Neural progenitor cell (in vitro differentiated cells): ENCODE results near the gene LEFTY1. TPM values are rescaled to one million over a fixed set of nuclear protein-coding genes. Genes with fewer than 3 reads are reported as not detected.

Experiments used
- DNase-seq: peaks from one replicate; pipeline ENCODE4 v3.0.0-alpha.2; 2016; ENCODE audit warnings: low spot score
- H2AFZ ChIP-seq: fragments of 200-600 bp; sonication (generic); replicated peaks from 2 replicates; pipeline ENCODE4 v1.6.1; 2016; ENCODE audit warnings: antibody characterized with exemption
- H3F3A ChIP-seq: fragments of 200-600 bp; sonication (generic); 2 replicates; pipeline ENCODE4 v1.6.1; 2016; ENCODE audit warnings: antibody characterized with exemption, low read depth
- H3K27ac ChIP-seq: fragments of 200-600 bp; sonication (generic); 2 replicates; pipeline ENCODE4 v1.5.1; 2016; ENCODE audit warnings: mild to moderate bottlenecking
- H3K27me3 ChIP-seq: fragments of 200-600 bp; sonication (generic); 2 replicates; pipeline ENCODE4 v1.6.1; 2016; ENCODE audit warnings: mild to moderate bottlenecking, moderate library complexity
- H3K36me3 ChIP-seq: fragments of 200-600 bp; sonication (generic); 2 replicates; pipeline ENCODE4 v1.5.1; 2016
- H3K4me1 ChIP-seq: fragments of 200-600 bp; sonication (generic); 2 replicates; pipeline ENCODE4 v1.6.1; 2016; ENCODE audit warnings: mixed run types
- H3K4me2 ChIP-seq: fragments of 200-600 bp; sonication (generic); 2 replicates; pipeline ENCODE4 v1.6.1; 2016
- H3K4me3 ChIP-seq: fragments of 200-600 bp; sonication (generic); 2 replicates; pipeline ENCODE4 v1.5.1; 2016
- H3K79me2 ChIP-seq: fragments of 200-600 bp; sonication (generic); 2 replicates; pipeline ENCODE4 v1.6.1; 2016; ENCODE audit warnings: low read depth
- H3K9ac ChIP-seq: fragments of 200-600 bp; sonication (generic); 2 replicates; pipeline ENCODE4 v1.6.1; 2016
- H3K9me3 ChIP-seq: fragments of 200-600 bp; sonication (generic); 2 replicates; pipeline ENCODE4 v1.5.1; 2016; ENCODE audit warnings: low read depth
- H4K20me1 ChIP-seq: fragments of 200-600 bp; sonication (generic); 2 replicates; pipeline ENCODE4 v1.6.1; 2016; ENCODE audit warnings: low read depth
- H3K27ac Mint-ChIP-seq: 3 replicates; pipeline ENCODE4 v1.8.0; 2021; ENCODE audit warnings: mixed read lengths
- H3K27me3 Mint-ChIP-seq: 2 replicates; pipeline ENCODE4 v1.8.0; 2022; ENCODE audit warnings: low read depth, mild to moderate bottlenecking, inconsistent platforms, moderate library complexity, mixed read lengths; ENCODE audit not compliant: insufficient read depth
- H3K36me3 Mint-ChIP-seq: 3 replicates; pipeline ENCODE4 v1.8.0; 2021; ENCODE audit warnings: mixed read lengths
- H3K4me1 Mint-ChIP-seq: 3 replicates; pipeline ENCODE4 v1.8.0; 2021; ENCODE audit warnings: mixed read lengths
- H3K4me3 Mint-ChIP-seq: 3 replicates; pipeline ENCODE4 v1.8.0; 2021; ENCODE audit warnings: mild to moderate bottlenecking, moderate library complexity, mixed read lengths
- H3K9me3 Mint-ChIP-seq: 3 replicates; pipeline ENCODE4 v1.8.0; 2020; ENCODE audit warnings: mixed read lengths
- CTCF ChIP-seq: fragments of 200-600 bp; sonication (generic); IDR thresholded peaks from 2 replicates; pipeline ENCODE4 v1.5.1; 2017; ENCODE audit warnings: antibody characterized with exemption, mild to moderate bottlenecking
- EZH2 ChIP-seq: fragments of 200-600 bp; sonication (generic); IDR thresholded peaks from 2 replicates; pipeline ENCODE4 v1.6.1; 2017; ENCODE audit warnings: antibody characterized with exemption, mild to moderate bottlenecking, moderate library complexity
- EZH2phosphoT487 ChIP-seq: fragments of 200-600 bp; sonication (generic); IDR thresholded peaks from 2 replicates; pipeline ENCODE4 v1.6.1; 2017; ENCODE audit warnings: antibody characterized with exemption
- total RNA-seq: library from RNA; depleted of rRNA; stranded (reverse); fragments of >200 nt; gene quantifications from 2 replicates; pipeline ENCODE4 v1.2.3, GENCODE V29; 2015; ENCODE audit warnings: low replicate concordance

The LEFTY1 gene
- total RNA-seq, 1 donor from 2014 or later = not detected

GRCh38 chr1:225892307-225892706 is 3.4 kb upstream of the LEFTY1 start:
- H3F3A ChIP-seq = peaks cover 3% of the 10 kb centered on the region
- no peaks in the 10 kb centered on the region for H4K20me1 ChIP-seq
- H3K9me3 ChIP-seq = no peaks in the 10 kb centered on the region
- H3K4me2 ChIP-seq = no peak overlapping the region
- Mint-ChIP-seq H3K27me3 (peaks cover 8% of the 10 kb centered on the region), H3K9me3 (no peaks in the 10 kb centered on the region), H3K36me3 (no peaks in the 10 kb centered on the region), H3K27ac (no peak overlapping the region), H3K4me3 (no peak overlapping the region), H3K4me1 (peaks cover 10% of the 10 kb centered on the region)
- no peaks in the 10 kb centered on the region for H3K79me2 ChIP-seq
- H3K27me3 ChIP-seq = peaks cover 28% of the 10 kb centered on the region
- no peak overlapping the region for H2AFZ ChIP-seq
- H3K9ac ChIP-seq = no peak overlapping the region
- H3K4me1 ChIP-seq = no peaks in the 10 kb centered on the region
- TF ChIP-seq EZH2 = no peak
- TF ChIP-seq EZH2phosphoT487 = no peak
- no peak for TF ChIP-seq CTCF
- H3K27ac ChIP-seq = no peak overlapping the region
- no peaks in the 10 kb centered on the region for H3K36me3 ChIP-seq
- no peak overlapping the region for H3K4me3 ChIP-seq
- DNase-seq = no peak

DNA sequence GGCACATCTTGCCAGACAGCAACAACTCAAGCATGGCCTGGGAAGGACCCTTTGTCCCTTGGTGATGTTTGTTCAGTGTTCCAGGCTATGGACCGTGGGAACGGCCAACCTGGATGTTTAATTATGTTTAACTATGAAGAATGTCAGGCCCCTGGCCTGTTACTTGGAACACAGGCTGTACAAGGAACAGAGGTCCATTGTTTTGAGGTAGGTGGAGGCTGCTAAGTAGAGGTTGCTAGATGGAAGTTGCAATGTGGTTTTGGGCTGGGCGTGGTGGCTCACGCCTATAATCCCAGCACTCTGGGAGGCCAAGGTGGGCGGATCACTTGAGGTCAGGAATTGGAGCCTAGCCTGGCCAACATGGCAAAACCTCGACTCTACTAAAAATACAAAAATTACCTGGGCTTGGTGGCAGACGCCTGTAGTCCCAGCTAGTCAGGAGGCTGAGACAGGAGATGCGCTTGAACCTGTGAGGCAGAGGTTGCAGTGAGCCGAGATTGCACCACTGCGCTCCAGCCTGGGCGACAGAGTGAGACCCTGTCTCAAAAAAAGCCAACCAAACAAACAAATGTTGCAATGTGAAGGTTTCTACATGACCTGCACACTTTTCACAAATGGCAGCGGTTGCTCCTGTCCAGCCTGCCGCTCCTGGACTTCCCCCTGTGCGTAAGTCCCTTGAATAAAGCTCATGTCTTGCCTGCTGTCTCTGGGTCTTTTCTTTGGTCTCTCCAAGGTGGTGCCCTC is 2.5 kb upstream of the LEFTY1 start:
- Histone ChIP-seq H3K27me3 (peaks cover 37% of the 10 kb centered on the region), H3K9me3 (no peaks in the 10 kb centered on the region), H3K4me1 (no peaks in the 10 kb centered on the region), H3K4me2 (no peak overlapping the region), H3K9ac (no peak overlapping the region), H2AFZ (no peak overlapping the region), H3F3A (peaks cover 4% of the 10 kb centered on the region), H3K27ac (no peak overlapping the region), H4K20me1 (no peaks in the 10 kb centered on the region), H3K4me3 (no peak overlapping the region), H3K36me3 (no peaks in the 10 kb centered on the region), H3K79me2 (no peaks in the 10 kb centered on the region)
- no peak for DNase-seq
- H3K36me3 Mint-ChIP-seq = no peaks in the 10 kb centered on the region
- H3K27ac Mint-ChIP-seq = no peak overlapping the region
- TF ChIP-seq EZH2phosphoT487 (no peak), EZH2 (no peak), CTCF (no peak)
- H3K4me1 Mint-ChIP-seq = peaks cover 13% of the 10 kb centered on the region
- H3K9me3 Mint-ChIP-seq = no peaks in the 10 kb centered on the region
- peaks cover 8% of the 10 kb centered on the region for H3K27me3 Mint-ChIP-seq
- no peak overlapping the region for H3K4me3 Mint-ChIP-seq

GRCh38 chr1:225890346-225891228 is 1.6 kb upstream of the LEFTY1 start:
- Histone ChIP-seq H3K27me3 (peaks cover 45% of the 10 kb centered on the region), H3K9ac (no peak overlapping the region), H3F3A (peaks cover 9% of the 10 kb centered on the region), H3K4me3 (no peak overlapping the region), H3K4me2 (no peak overlapping the region), H3K4me1 (no peaks in the 10 kb centered on the region), H3K36me3 (no peaks in the 10 kb centered on the region), H3K79me2 (no peaks in the 10 kb centered on the region), H4K20me1 (no peaks in the 10 kb centered on the region), H3K27ac (no peak overlapping the region), H3K9me3 (no peaks in the 10 kb centered on the region), H2AFZ (no peak overlapping the region)
- Mint-ChIP-seq H3K9me3 (no peaks in the 10 kb centered on the region), H3K27ac (no peak overlapping the region), H3K4me1 (peaks cover 13% of the 10 kb centered on the region), H3K27me3 (peaks cover 8% of the 10 kb centered on the region), H3K36me3 (no peaks in the 10 kb centered on the region), H3K4me3 (no peak overlapping the region)
- TF ChIP-seq EZH2phosphoT487 (no peak), EZH2 (no peak), CTCF (no peak)
- DNase-seq = no peak
